Smooth muscle cell (in vitro differentiated cells): Measurements from ENCODE around the gene HPSE. TPM values are rescaled to one million over a fixed set of nuclear protein-coding genes. Genes with fewer than 3 reads are reported as not detected.

Source experiments
- DNase-seq: peaks from one replicate; lab custom pipeline; 2025; ENCODE audit not compliant: unreplicated experiment; lab: John Stamatoyannopoulos, UW
- H2AFZ ChIP-seq: fragments of 200-600 bp; sonication (generic); 2 replicates; pipeline ENCODE4 v1.6.0; 2016; ENCODE audit warnings: antibody characterized with exemption, low read depth, mild to moderate bottlenecking
- H3F3A ChIP-seq: fragments of 200-600 bp; sonication (generic); 2 replicates; pipeline ENCODE4 v1.6.0; 2017; ENCODE audit warnings: antibody characterized with exemption, low read depth
- H3K27ac ChIP-seq: fragments of 200-600 bp; sonication (generic); 2 replicates; pipeline ENCODE4 v1.5.1; 2016; ENCODE audit warnings: low read depth, mild to moderate bottlenecking
- H3K27me3 ChIP-seq: fragments of 200-600 bp; sonication (generic); 2 replicates; pipeline ENCODE4 v1.6.1; 2016; ENCODE audit warnings: low read depth, mild to moderate bottlenecking
- H3K36me3 ChIP-seq: fragments of 200-600 bp; sonication (generic); 2 replicates; pipeline ENCODE4 v1.5.1; 2016; ENCODE audit warnings: low read depth
- H3K4me1 ChIP-seq: fragments of 200-600 bp; sonication (generic); 2 replicates; pipeline ENCODE4 v1.5.1; 2016; ENCODE audit warnings: low read depth
- H3K4me2 ChIP-seq: fragments of 200-600 bp; sonication (generic); 2 replicates; pipeline ENCODE4 v1.6.0; 2016; ENCODE audit warnings: mild to moderate bottlenecking
- H3K4me3 ChIP-seq: fragments of 200-600 bp; sonication (generic); 2 replicates; pipeline ENCODE4 v1.5.1; 2016; ENCODE audit warnings: mild to moderate bottlenecking
- H3K79me2 ChIP-seq: fragments of 200-600 bp; sonication (generic); 2 replicates; pipeline ENCODE4 v1.6.0; 2016; ENCODE audit warnings: low read depth, mild to moderate bottlenecking
- H3K9ac ChIP-seq: fragments of 200-600 bp; sonication (generic); 2 replicates; pipeline ENCODE4 v1.6.0; 2016; ENCODE audit warnings: low read depth
- H3K9me3 ChIP-seq: fragments of 200-600 bp; sonication (generic); replicated peaks from 2 replicates; pipeline ENCODE4 v1.5.1; 2016; ENCODE audit warnings: low read depth
- H4K20me1 ChIP-seq: fragments of 200-600 bp; sonication (generic); 2 replicates; pipeline ENCODE4 v1.6.0; 2016; ENCODE audit warnings: low read depth
- CTCF ChIP-seq: fragments of 200-600 bp; sonication (generic); IDR thresholded peaks from 2 replicates; pipeline ENCODE4 v1.5.1; 2017; ENCODE audit warnings: borderline replicate concordance, mild to moderate bottlenecking, antibody characterized with exemption; ENCODE audit not compliant: insufficient read depth, poor library complexity, severe bottlenecking
- WGBS: methylation state at CpG from one replicate; pipeline ENCODE4 v1.1.7; 2016; ENCODE audit warnings: low lambda C conversion rate; 5-methylcytosine and 5-hydroxymethylcytosine counted together
- polyA plus RNA-seq: library from polyadenylated mRNA; unstranded; fragments of >200 nt; fragmentation: Nextera tagmentation; extraction: Ambion mirVana; gene quantifications from 2 replicates; pipeline ENCODE4 v1.2.1, GENCODE V29; 2016
- total RNA-seq: library from RNA; depleted of rRNA; stranded (reverse); fragments of >200 nt; gene quantifications from 2 replicates; pipeline ENCODE4 v1.2.3, GENCODE V29; 2014

Gene HPSE
- total and polyA plus RNA-seq, 2 experiments from 2014 or later = 0.50 to 1.3 TPM

- no peaks in the 10 kb centered on the region for H3K9me3 ChIP-seq
- no peaks in the 10 kb centered on the region for H4K20me1 ChIP-seq
- H3K36me3 ChIP-seq = no peaks in the 10 kb centered on the region
- H3K27ac ChIP-seq = peak overlapping the region; percentile 81
- H3K4me2 ChIP-seq = peak overlapping the region; percentile 89
- no peak for DNase-seq
- no peak for TF ChIP-seq CTCF
- peak overlapping the region; percentile 67 for H3K4me3 ChIP-seq
- peak overlapping the region; percentile 91 for H2AFZ ChIP-seq
- peaks cover 3% of the 10 kb centered on the region for H3K4me1 ChIP-seq
- H3K27me3 ChIP-seq = no peaks in the 10 kb centered on the region
- H3K9ac ChIP-seq = peak overlapping the region; percentile 74
- 17% methylated on average over 9 of the region's 9 CpGs for WGBS
- H3F3A ChIP-seq = no peaks in the 10 kb centered on the region
- no peaks in the 10 kb centered on the region for H3K79me2 ChIP-seq
Observed at GRCh38 chr4:83285055-83285407, 49.6 kb downstream of the HPSE start.

- H3K27ac ChIP-seq = peak within 1 kb of the TSS; percentile 81
- H3F3A ChIP-seq = no peaks in the 10 kb centered on the region
- H2AFZ ChIP-seq = peak within 1 kb of the TSS; percentile 91
- no peak for TF ChIP-seq CTCF
- no peaks in the 10 kb centered on the region for H3K79me2 ChIP-seq
- peaks cover 3% of the 10 kb centered on the region for H3K4me1 ChIP-seq
- under 1% methylated on average over 76 of the region's 76 CpGs for whole genome bisulfite sequencing
- peak within 1 kb of the TSS; percentile 67 for H3K4me3 ChIP-seq
- peak within 1 kb of the TSS; percentile 89 for H3K4me2 ChIP-seq
- no peaks in the 10 kb centered on the region for H4K20me1 ChIP-seq
- peak; percentile 98 for DNase-seq
- H3K9me3 ChIP-seq = no peaks in the 10 kb centered on the region
- H3K36me3 ChIP-seq = no peaks in the 10 kb centered on the region
- H3K27me3 ChIP-seq = no peaks in the 10 kb centered on the region
- H3K9ac ChIP-seq = peak within 1 kb of the TSS; percentile 74
Observed at GRCh38 chr4:83284193-83285054, 50.2 kb downstream of the HPSE start, which contains the start of gene COQ2. Gene COQ2, minus strand, starts transcription at chr4:83284798. Its CDS starts 34 bp downstream, at chr4:83284764.

- H2AFZ ChIP-seq = no peak overlapping the region
Observed at GRCh38 chr4:83283181-83283580, 51.5 kb downstream of the HPSE start.

More at GRCh38 chr4:83283181-83283580, 51.5 kb downstream of the HPSE start:
- no peaks in the 10 kb centered on the region for H4K20me1 ChIP-seq
- no peak for DNase-seq
- H3F3A ChIP-seq = no peaks in the 10 kb centered on the region
- 91% methylated on average over 7 of the region's 7 CpGs for WGBS
- no peak overlapping the region for H3K9ac ChIP-seq
- no peaks in the 10 kb centered on the region for H3K9me3 ChIP-seq
- no peaks in the 10 kb centered on the region for H3K36me3 ChIP-seq
- H3K4me1 ChIP-seq = peaks cover 3% of the 10 kb centered on the region
- H3K27ac ChIP-seq = no peak overlapping the region
- no peak overlapping the region for H3K4me3 ChIP-seq
- no peaks in the 10 kb centered on the region for H3K27me3 ChIP-seq
- H3K4me2 ChIP-seq = no peak overlapping the region
- TF ChIP-seq CTCF = no peak
- no peaks in the 10 kb centered on the region for H3K79me2 ChIP-seq
